ENCODE results near the gene CAMK2N2.

Gene CAMK2N2

DNA sequence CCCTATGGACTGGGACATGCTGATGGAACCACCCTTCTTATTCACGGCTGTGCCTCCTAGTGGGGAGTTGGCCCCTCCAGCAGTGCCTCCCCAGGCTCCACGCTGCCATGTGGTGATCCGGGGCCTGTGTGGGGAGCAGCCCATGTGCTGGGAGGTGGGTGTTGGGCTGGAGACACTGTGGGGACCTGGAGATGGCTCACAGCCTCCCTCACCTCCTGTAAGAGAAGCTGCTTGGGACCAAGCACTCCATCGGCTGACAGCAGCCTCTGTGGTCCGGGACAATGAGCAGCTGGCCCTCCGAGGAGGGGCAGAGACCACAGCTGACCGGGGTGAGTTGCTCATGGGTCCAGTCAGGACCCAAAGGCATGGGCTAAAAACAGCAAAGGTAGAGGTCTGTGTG is 21.6 kb downstream of the CAMK2N2 start:
- TF ChIP-seq, protein P1, sequence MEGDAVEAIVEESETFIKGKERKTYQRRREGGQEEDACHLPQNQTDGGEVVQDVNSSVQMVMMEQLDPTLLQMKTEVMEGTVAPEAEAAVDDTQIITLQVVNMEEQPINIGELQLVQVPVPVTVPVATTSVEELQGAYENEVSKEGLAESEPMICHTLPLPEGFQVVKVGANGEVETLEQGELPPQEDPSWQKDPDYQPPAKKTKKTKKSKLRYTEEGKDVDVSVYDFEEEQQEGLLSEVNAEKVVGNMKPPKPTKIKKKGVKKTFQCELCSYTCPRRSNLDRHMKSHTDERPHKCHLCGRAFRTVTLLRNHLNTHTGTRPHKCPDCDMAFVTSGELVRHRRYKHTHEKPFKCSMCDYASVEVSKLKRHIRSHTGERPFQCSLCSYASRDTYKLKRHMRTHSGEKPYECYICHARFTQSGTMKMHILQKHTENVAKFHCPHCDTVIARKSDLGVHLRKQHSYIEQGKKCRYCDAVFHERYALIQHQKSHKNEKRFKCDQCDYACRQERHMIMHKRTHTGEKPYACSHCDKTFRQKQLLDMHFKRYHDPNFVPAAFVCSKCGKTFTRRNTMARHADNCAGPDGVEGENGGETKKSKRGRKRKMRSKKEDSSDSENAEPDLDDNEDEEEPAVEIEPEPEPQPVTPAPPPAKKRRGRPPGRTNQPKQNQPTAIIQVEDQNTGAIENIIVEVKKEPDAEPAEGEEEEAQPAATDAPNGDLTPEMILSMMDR (IDR thresholded peaks at IDR 0.05; ENCODE audit: low read length), result no peak
- TF ChIP-seq EZH2phosphoT487 (IDR thresholded peaks at IDR 0.05; ENCODE audit: low read length) (no peak), EZH2 (optimal IDR thresholded peaks at IDR 0.05; ENCODE audit: low read depth, low read length) (no peak)
- no peaks in the 10 kb centered on the region for H3K79me2 ChIP-seq (ENCODE audit: low read length)
- H3F3A ChIP-seq (ENCODE audit: insufficient read depth, low read length), result no peaks in the 10 kb centered on the region
- no peak overlapping the region for H3K4me3 ChIP-seq (ENCODE audit: low read length)
- no peaks in the 10 kb centered on the region for H3K9me2 ChIP-seq (replicated peaks; ENCODE audit: insufficient read depth, low read length)
- H4K20me1 ChIP-seq (ENCODE audit: insufficient read depth, low read length), result no peaks in the 10 kb centered on the region
- peaks cover 8% of the 10 kb centered on the region for H3K27me3 ChIP-seq (replicated peaks; ENCODE audit: insufficient read depth, low read length)
- no peak overlapping the region for H2AFZ ChIP-seq (ENCODE audit: low read length)
- no peak overlapping the region for H3K4me2 ChIP-seq (ENCODE audit: low read depth, low read length)
- H3K4me1 ChIP-seq (ENCODE audit: low read length), result no peaks in the 10 kb centered on the region
- 0 out of 2 replicates have a peak, but pooled peaks cover 14% of the 10 kb centered on the region for H3K36me3 ChIP-seq (replicated peaks; ENCODE audit: insufficient read depth, low read length)
- H3K9me3 ChIP-seq (replicated peaks; ENCODE audit: insufficient read depth, low read length), result no peaks in the 10 kb centered on the region
- DNase-seq, result no peak
- H3K9ac ChIP-seq (ENCODE audit: low read length), result no peak overlapping the region
- no peak overlapping the region for H3K27ac ChIP-seq (ENCODE audit: low read length)

DNA sequence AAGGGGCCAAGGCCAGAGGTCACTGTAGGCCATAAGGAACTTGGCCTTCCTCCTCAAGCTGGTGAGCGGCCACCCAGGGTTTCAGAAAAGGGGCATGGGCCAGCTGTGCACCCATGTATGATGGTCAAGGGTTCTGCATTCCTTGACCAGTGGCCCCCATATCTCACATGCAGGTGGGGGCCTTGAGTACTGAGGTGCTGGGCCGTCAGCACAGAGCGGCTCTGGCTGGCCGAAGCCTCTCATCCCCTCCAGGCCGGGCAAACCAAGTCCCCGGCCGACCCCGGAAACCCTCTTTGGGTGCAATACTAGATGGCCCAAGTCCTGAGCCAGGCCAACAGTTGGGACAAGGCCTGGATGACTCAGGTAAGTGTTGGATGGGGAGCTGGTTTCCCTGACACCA is 22.1 kb downstream of the CAMK2N2 start:
- H3K36me3 ChIP-seq (replicated peaks; ENCODE audit: insufficient read depth, low read length), result 0 out of 2 replicates have a peak, but pooled peaks cover 11% of the 10 kb centered on the region
- no peak overlapping the region for H3K9ac ChIP-seq (ENCODE audit: low read length)
- H3K79me2 ChIP-seq (ENCODE audit: low read length), result no peaks in the 10 kb centered on the region
- TF ChIP-seq, protein P1 (IDR thresholded peaks at IDR 0.05; ENCODE audit: low read length), result no peak
- TF ChIP-seq EZH2phosphoT487 (IDR thresholded peaks at IDR 0.05; ENCODE audit: low read length) (no peak), EZH2 (optimal IDR thresholded peaks at IDR 0.05; ENCODE audit: low read depth, low read length) (no peak)
- no peak overlapping the region for H2AFZ ChIP-seq (ENCODE audit: low read length)
- no peaks in the 10 kb centered on the region for H3K9me3 ChIP-seq (replicated peaks; ENCODE audit: insufficient read depth, low read length)
- H3K27me3 ChIP-seq (replicated peaks; ENCODE audit: insufficient read depth, low read length), result peaks cover 13% of the 10 kb centered on the region
- H3F3A ChIP-seq (ENCODE audit: insufficient read depth, low read length), result no peaks in the 10 kb centered on the region
- no peaks in the 10 kb centered on the region for H3K9me2 ChIP-seq (replicated peaks; ENCODE audit: insufficient read depth, low read length)
- no peak overlapping the region for H3K4me3 ChIP-seq (ENCODE audit: low read length)
- no peak overlapping the region for H3K27ac ChIP-seq (ENCODE audit: low read length)
- no peaks in the 10 kb centered on the region for H4K20me1 ChIP-seq (ENCODE audit: insufficient read depth, low read length)
- DNase-seq, result no peak
- H3K4me2 ChIP-seq (ENCODE audit: low read depth, low read length), result no peak overlapping the region
- H3K4me1 ChIP-seq (ENCODE audit: low read length), result no peaks in the 10 kb centered on the region

GRCh38 chr3:184238246-184238818 is 23.0 kb downstream of the CAMK2N2 start:
- no peak overlapping the region for H3K4me3 ChIP-seq (ENCODE audit: low read length)
- H3K27me3 ChIP-seq (replicated peaks; ENCODE audit: insufficient read depth, low read length), result peaks cover 22% of the 10 kb centered on the region
- no peak for TF ChIP-seq EZH2phosphoT487 (IDR thresholded peaks at IDR 0.05; ENCODE audit: low read length)
- no peak for TF ChIP-seq EZH2 (optimal IDR thresholded peaks at IDR 0.05; ENCODE audit: low read depth, low read length)
- TF ChIP-seq, protein P1 (IDR thresholded peaks at IDR 0.05; ENCODE audit: low read length), result no peak
- H3K9me2 ChIP-seq (replicated peaks; ENCODE audit: insufficient read depth, low read length), result no peaks in the 10 kb centered on the region
- no peak overlapping the region for H2AFZ ChIP-seq (ENCODE audit: low read length)
- H3K79me2 ChIP-seq (ENCODE audit: low read length), result no peaks in the 10 kb centered on the region
- H3K9ac ChIP-seq (ENCODE audit: low read length), result no peak overlapping the region
- H3F3A ChIP-seq (ENCODE audit: insufficient read depth, low read length), result no peaks in the 10 kb centered on the region
- H3K4me2 ChIP-seq (ENCODE audit: low read depth, low read length), result no peak overlapping the region
- no peaks in the 10 kb centered on the region for H3K9me3 ChIP-seq (replicated peaks; ENCODE audit: insufficient read depth, low read length)
- no peaks in the 10 kb centered on the region for H4K20me1 ChIP-seq (ENCODE audit: insufficient read depth, low read length)
- no peaks in the 10 kb centered on the region for H3K4me1 ChIP-seq (ENCODE audit: low read length)
- H3K36me3 ChIP-seq (replicated peaks; ENCODE audit: insufficient read depth, low read length), result 0 out of 2 replicates have a peak, but pooled peaks cover 3% of the 10 kb centered on the region
- DNase-seq, result no peak
- H3K27ac ChIP-seq (ENCODE audit: low read length), result no peak overlapping the region

Measured in MM.1S (cell line).